CD4-positive, CD25-positive, alpha-beta regulatory T cell (primary cell): Measurements from ENCODE around the gene BRSK2. TPM values are rescaled to one million over a fixed set of nuclear protein-coding genes. Genes with fewer than 3 reads are reported as not detected.
A peak's percentile ranks its signal among the peaks of the same experiment; 100 is the strongest.

Experiments used
- ATAC-seq, 2 donors: fragments of 150-1000 bp; cut with Tn5 transposase; one replicate each; pipeline ENCODE4 v1.10.0; 2021; ENCODE audit warnings: low read depth in 2 of 2, moderate number of reproducible peaks in 2 of 2, moderate library complexity in 1 of 2
- DNase-seq, 3 donors: peaks; one replicate each; pipeline versions ENCODE4 v3.0.0 to v3.0.0-alpha.2; 2012 to 2022; ENCODE audit warnings: mixed read lengths in 1 of 3
- H3K27ac ChIP-seq: one replicate; pipeline ENCODE4 v1.7.0; 2013; ENCODE audit warnings: mild to moderate bottlenecking, low read length; ENCODE audit not compliant: insufficient read depth, poor library complexity, severe bottlenecking
- H3K27me3 ChIP-seq: one replicate; pipeline ENCODE4 v1.7.0; 2013; ENCODE audit warnings: low read length; ENCODE audit not compliant: control insufficient read depth, insufficient read depth
- H3K36me3 ChIP-seq: one replicate; pipeline ENCODE4 v1.7.0; 2013; ENCODE audit warnings: mild to moderate bottlenecking, low read length, moderate library complexity; ENCODE audit not compliant: control insufficient read depth, insufficient read depth
- H3K4me1 ChIP-seq: 2 replicates; pipeline ENCODE4 v1.7.0; 2013; ENCODE audit warnings: mild to moderate bottlenecking, low read length; ENCODE audit not compliant: insufficient read depth, control insufficient read depth, poor library complexity, severe bottlenecking
- H3K4me3 ChIP-seq: one replicate; pipeline ENCODE4 v1.7.0; 2013; ENCODE audit warnings: low read depth, mild to moderate bottlenecking, low read length, moderate library complexity
- H3K9me3 ChIP-seq, 2 experiments: 1 replicate in 1 of 2; 2 replicates in 1 of 2; pipeline ENCODE4 v1.7.0; 2013; ENCODE audit warnings: low read length in 2 of 2, mild to moderate bottlenecking in 1 of 2, moderate library complexity in 1 of 2; ENCODE audit not compliant: control insufficient read depth in 2 of 2
- H3K27ac Mint-ChIP-seq, 3 donors: one replicate each; pipeline ENCODE4 v1.8.0; 2020 to 2022; ENCODE audit warnings: mild to moderate bottlenecking in 3 of 3, mixed read lengths in 3 of 3, moderate library complexity in 2 of 3
- H3K27me3 Mint-ChIP-seq: one replicate; pipeline ENCODE4 v1.8.0; 2022; ENCODE audit warnings: mild to moderate bottlenecking, mixed read lengths
- H3K36me3 Mint-ChIP-seq: one replicate; pipeline ENCODE4 v1.8.0; 2020; ENCODE audit warnings: mixed read lengths
- H3K4me1 Mint-ChIP-seq, 4 donors: one replicate each; pipeline ENCODE4 v1.8.0; 2020 to 2022; ENCODE audit warnings: mixed read lengths in 4 of 4, mild to moderate bottlenecking in 1 of 4
- H3K4me3 Mint-ChIP-seq, 4 donors: one replicate each; pipeline ENCODE4 v1.8.0; 2020 to 2022; ENCODE audit warnings: mild to moderate bottlenecking in 4 of 4, mixed read lengths in 4 of 4, moderate library complexity in 3 of 4
- H3K9me3 Mint-ChIP-seq, 7 donors: one replicate each; pipeline ENCODE4 v1.8.0; 2020 to 2022; ENCODE audit warnings: mixed read lengths in 7 of 7, mild to moderate bottlenecking in 3 of 7, moderate library complexity in 2 of 7
- polyA plus RNA-seq, 4 donors: library from polyadenylated mRNA; unstranded; fragments of 300-500 nt; fragmentation: Illumina TruSeq; gene quantifications; one replicate each; pipeline ENCODE4 v1.2.3, GENCODE V29; 2021
- total RNA-seq: library from RNA; stranded (reverse); gene quantifications from one replicate; pipeline ENCODE4 v1.2.3, GENCODE V29; 2022

The BRSK2 gene
- total and polyA plus RNA-seq, 5 donors from 2014 or later: 0.07 to 0.42 (median 0.08) TPM; not detected in 1

DNA sequence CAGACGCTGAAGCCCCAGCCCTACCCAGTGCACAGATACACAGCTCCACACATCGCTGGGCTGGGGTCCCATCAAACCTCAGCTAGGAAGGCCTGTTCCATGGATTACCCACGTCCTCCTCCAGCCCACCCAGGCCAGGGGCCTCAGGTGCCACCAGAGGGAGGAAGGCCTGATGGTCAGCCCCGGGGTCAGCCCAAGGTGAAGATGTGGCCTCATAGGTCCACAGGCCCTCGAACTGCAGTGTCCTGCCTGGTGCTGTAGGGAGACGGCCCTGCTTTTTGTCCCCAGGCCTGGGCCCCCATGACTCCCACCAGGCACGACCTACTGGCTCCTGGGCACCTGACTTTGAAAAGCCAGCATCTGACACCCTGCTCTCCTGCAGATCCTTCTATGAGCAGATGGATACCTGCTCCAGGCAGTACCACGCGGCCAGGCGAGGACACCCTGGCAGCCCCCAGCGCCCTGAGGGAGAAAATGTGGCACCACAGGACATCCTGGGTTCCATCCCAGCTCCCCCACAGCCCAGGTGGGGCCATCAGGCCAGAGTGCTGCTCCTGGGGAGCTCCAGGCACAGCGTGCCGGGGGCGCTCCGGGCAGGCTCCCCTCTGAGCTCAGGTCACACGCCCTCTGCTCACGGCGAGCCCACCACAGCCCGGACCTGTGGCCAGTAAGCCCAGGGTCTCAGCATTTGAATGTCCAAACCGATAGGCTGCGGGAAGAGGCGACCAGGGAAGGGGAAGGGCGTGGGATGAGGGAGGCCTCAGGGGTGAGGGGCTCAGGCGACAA, 112.6 kb downstream of the BRSK2 start:
- Mint-ChIP-seq H3K27ac (no peak overlapping the region), H3K27me3 (no peaks in the 10 kb centered on the region)

DNA sequence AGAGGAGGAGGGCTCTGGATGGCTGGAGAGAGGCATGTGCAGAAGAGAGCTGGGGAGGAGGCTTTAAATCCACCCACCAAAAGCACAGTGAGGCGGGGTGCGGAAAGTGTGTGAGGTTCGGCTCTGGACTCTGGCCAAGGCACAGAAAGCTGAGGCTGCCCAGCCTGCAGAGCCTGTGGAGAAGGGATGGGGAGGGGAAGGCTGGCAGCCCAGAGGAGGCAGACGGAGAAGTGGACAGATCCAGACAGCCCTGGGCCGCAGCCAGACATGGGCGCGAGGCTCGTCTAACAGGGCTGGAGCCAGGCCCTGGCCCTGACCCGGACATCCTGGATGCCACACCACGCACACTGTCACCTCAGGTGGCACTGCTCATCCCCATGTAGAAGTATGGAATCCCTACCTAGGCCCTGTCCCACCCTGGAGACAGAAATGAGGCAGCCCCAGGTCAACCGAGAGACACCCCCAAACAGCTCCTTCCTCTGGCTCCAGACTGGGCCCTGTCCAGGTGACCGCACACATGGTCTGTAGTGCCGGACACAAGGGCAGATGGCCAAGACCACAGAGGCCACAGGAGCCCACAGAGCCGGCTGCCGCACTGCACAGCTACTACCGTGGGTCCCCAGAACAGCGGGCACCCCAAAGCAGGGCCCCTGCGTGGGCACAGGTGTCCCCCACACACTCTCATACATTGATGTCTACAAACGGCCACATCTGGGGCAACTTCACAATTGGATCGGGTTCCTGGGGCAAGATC, 113.4 kb downstream of the BRSK2 start:
- Mint-ChIP-seq H3K27me3 (no peaks in the 10 kb centered on the region), H3K36me3 (peaks cover 22% of the 10 kb centered on the region), H3K27ac (no peak overlapping the region), H3K9me3 (no peaks in the 10 kb centered on the region), H3K4me1 (peaks cover 5 to 50% (median 17%) of the 10 kb centered on the region in 4 donors), H3K4me3 (no peak overlapping the region)
- Histone ChIP-seq H3K4me3 (no peak overlapping the region), H3K9me3 (no peaks in the 10 kb centered on the region), H3K27ac (no peak overlapping the region), H3K36me3 (peaks cover 7% of the 10 kb centered on the region), H3K4me1 (peaks cover 6% of the 10 kb centered on the region), H3K27me3 (no peaks in the 10 kb centered on the region)
- DNase-seq (no peak), ATAC-seq (no peak)

More for the DNA sequence above, 112.6 kb downstream of the BRSK2 start:
- peaks cover 10 to 54% (median 23%) of the 10 kb centered on the region in 4 donors for H3K4me1 Mint-ChIP-seq
- DNase-seq: no peak
- H3K4me1 ChIP-seq: peaks cover 13% of the 10 kb centered on the region
- peaks cover 7% of the 10 kb centered on the region for H3K36me3 ChIP-seq
- peaks cover 25% of the 10 kb centered on the region for H3K36me3 Mint-ChIP-seq
- H3K4me3 Mint-ChIP-seq: no peak overlapping the region
- H3K27ac ChIP-seq: no peak overlapping the region
- no peak for ATAC-seq
- no peaks in the 10 kb centered on the region for H3K9me3 ChIP-seq
- H3K9me3 Mint-ChIP-seq: no peaks in the 10 kb centered on the region
- no peak overlapping the region for H3K4me3 ChIP-seq
- H3K27me3 ChIP-seq: no peaks in the 10 kb centered on the region

DNA sequence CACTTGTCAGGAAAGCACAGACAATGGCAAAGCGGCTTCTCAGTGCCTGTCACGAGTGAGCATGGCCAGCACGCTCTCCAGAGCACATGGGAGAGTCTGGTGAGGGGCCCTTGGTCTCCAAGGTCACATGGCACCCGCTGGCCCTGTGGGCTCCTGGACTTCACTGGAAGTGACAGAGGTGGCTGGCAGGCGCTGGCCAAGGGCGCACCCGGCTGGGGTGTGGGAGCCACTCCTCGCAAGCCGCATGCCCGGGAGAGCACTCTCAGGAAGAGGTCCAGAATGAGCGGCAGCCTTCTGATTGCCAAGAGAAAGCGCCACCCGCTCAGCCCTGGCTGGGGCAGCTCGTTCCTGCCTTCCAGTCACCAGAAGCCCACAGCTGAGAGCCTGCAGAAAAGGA, 114.0 kb downstream of the BRSK2 start:
- Mint-ChIP-seq H3K9me3 (no peaks in the 10 kb centered on the region), H3K27ac (no peak overlapping the region), H3K4me1 (peaks cover 4 to 46% (median 14%) of the 10 kb centered on the region in 4 donors), H3K36me3 (peaks cover 18% of the 10 kb centered on the region), H3K4me3 (no peak overlapping the region), H3K27me3 (no peaks in the 10 kb centered on the region)
- no peak overlapping the region for H3K4me3 ChIP-seq
- DNase-seq (no peak), ATAC-seq (no peak)
- peaks cover 4% of the 10 kb centered on the region for H3K4me1 ChIP-seq
- H3K27me3 ChIP-seq: no peaks in the 10 kb centered on the region
- no peak overlapping the region for H3K27ac ChIP-seq
- H3K36me3 ChIP-seq: peaks cover 7% of the 10 kb centered on the region
- no peaks in the 10 kb centered on the region for H3K9me3 ChIP-seq

DNA sequence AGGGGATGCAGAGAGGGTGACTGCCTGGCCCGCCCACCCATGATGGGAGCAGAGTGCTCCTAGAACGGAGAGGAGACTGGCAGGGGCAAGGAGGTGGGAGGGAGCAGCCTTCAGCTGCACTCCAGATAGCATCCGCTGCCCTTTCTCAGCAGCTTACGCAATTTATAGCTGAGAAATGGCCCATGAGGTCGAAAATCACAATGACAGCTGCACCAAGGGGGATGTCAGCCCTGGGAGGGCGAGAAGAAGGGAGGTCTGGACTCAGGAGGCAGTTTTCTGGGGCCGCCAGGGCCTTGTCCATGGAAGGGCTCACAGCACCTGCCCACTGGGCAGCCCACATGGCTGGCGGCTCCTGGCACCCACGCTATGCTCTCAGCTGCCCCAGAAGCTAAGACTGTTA, 114.4 kb downstream of the BRSK2 start:
- H3K27ac ChIP-seq: no peak overlapping the region
- H3K9me3 ChIP-seq: no peaks in the 10 kb centered on the region
- ATAC-seq: no peak
- Mint-ChIP-seq H3K27me3 (no peaks in the 10 kb centered on the region), H3K4me3 (no peak overlapping the region), H3K9me3 (no peaks in the 10 kb centered on the region), H3K27ac (no peak overlapping the region), H3K4me1 (peaks cover 0 to 46% (median 11%) of the 10 kb centered on the region in 4 donors), H3K36me3 (peaks cover 14% of the 10 kb centered on the region)
- no peak overlapping the region for H3K4me3 ChIP-seq
- DNase-seq: no peak
- H3K36me3 ChIP-seq: peaks cover 5% of the 10 kb centered on the region
- peaks cover 8% of the 10 kb centered on the region for H3K4me1 ChIP-seq
- H3K27me3 ChIP-seq: no peaks in the 10 kb centered on the region

DNA sequence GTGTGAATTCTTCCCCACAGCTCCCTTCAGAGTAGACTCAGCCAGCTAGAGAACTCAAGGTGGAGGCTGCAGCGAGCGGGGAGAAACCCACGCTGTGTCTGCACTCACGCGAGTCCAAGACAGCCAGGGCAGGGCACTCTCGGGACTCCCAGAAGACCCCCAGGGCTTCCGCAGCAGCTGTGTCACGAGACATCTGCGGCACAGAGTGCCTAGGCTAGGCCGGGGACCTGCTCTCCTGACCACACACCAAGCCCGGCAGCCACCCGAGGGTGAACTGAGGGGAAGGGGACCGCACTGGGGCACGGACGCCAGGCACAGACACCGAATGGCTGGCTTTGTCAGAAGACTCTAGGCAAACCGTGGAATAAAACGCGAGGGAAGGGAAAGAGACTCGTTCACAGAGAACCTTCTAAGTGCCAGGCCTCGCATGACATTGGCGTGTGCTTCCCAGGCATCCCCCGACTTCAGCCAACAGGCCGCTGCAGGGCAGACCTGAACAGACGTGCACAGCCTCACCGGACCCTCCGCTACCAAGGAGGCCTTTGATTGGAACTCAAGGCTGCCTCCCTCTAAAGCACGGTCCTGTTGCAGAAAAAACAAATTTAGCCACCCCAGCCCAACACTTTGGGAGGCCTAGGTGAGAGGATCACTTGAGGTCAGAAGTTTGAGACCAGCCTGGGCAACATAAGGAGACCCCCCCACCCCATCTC, 115.0 kb downstream of the BRSK2 start:
- Mint-ChIP-seq H3K4me3 (no peak overlapping the region), H3K36me3 (peaks cover 11% of the 10 kb centered on the region), H3K27me3 (no peaks in the 10 kb centered on the region), H3K27ac (peak overlapping the region in 2 of 3 donors; percentile 31 to 32), H3K4me1 (peaks cover 0 to 52% (median 15%) of the 10 kb centered on the region in 4 donors), H3K9me3 (no peaks in the 10 kb centered on the region)
- H3K4me1 ChIP-seq: peaks cover 8% of the 10 kb centered on the region
- no peaks in the 10 kb centered on the region for H3K9me3 ChIP-seq
- H3K27ac ChIP-seq: no peak overlapping the region
- H3K27me3 ChIP-seq: no peaks in the 10 kb centered on the region
- no peaks in the 10 kb centered on the region for H3K36me3 ChIP-seq
- no peak overlapping the region for H3K4me3 ChIP-seq
- ATAC-seq (no peak), DNase-seq (no peak)

DNA sequence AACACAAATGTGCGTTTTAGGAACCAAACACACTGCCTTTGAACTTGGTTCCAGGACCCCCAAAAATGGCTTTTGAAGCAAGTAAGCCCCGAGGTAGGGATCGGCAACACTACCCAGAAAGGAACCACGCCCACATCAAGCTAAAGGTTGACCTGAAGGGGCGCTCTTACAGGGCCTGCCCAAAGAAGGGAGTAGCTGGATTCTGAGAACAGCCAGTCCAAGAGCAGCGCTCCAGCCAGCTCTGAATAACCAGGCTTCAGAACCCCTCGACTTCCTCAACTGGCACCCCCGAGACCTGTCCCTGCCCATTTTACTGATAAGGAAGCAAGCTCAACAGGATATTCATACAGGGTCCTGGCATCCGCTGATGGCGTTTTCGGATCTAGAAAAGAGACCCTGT, 115.7 kb downstream of the BRSK2 start:
- Mint-ChIP-seq H3K4me3 (no peak overlapping the region), H3K27me3 (no peaks in the 10 kb centered on the region), H3K4me1 (peaks cover 0 to 51% (median 15%) of the 10 kb centered on the region in 4 donors), H3K36me3 (peaks cover 4% of the 10 kb centered on the region), H3K9me3 (no peaks in the 10 kb centered on the region), H3K27ac (no peak overlapping the region)
- DNase-seq (no peak), ATAC-seq (no peak)
- Histone ChIP-seq H3K27ac (no peak overlapping the region), H3K36me3 (no peaks in the 10 kb centered on the region), H3K27me3 (no peaks in the 10 kb centered on the region), H3K9me3 (no peaks in the 10 kb centered on the region), H3K4me3 (no peak overlapping the region), H3K4me1 (peaks cover 9% of the 10 kb centered on the region)

DNA sequence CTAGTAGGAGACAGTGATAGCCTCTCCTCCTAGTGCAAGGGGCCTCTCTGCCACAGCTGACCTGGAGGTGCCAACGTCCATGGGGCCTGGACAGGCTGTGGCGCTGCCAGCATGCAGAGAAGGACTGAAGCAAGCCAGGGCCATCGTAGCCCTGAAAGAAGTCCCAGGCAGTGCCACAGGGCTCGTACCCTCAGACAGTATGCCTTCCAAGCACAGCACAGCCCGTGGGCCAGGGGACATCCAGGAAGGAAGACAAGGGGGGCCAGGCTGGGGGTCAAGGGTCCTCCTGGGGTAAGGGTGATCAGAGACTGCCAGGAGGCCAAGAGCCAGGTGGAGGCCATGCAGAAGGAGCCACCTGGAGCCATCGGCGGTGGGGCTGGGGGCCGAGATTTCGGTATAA, 117.2 kb downstream of the BRSK2 start:
- no peak overlapping the region for H3K27ac ChIP-seq
- H3K36me3 ChIP-seq: no peaks in the 10 kb centered on the region
- H3K4me3 ChIP-seq: no peak overlapping the region
- H3K4me1 Mint-ChIP-seq: peaks cover 0 to 54% (median 14%) of the 10 kb centered on the region in 4 donors
- no peaks in the 10 kb centered on the region for H3K9me3 Mint-ChIP-seq
- DNase-seq: no peak
- H3K27ac Mint-ChIP-seq: no peak overlapping the region
- no peaks in the 10 kb centered on the region for H3K9me3 ChIP-seq
- H3K27me3 ChIP-seq: no peaks in the 10 kb centered on the region
- peaks cover 11% of the 10 kb centered on the region for H3K4me1 ChIP-seq
- ATAC-seq: no peak
- no peaks in the 10 kb centered on the region for H3K27me3 Mint-ChIP-seq
- no peak overlapping the region for H3K4me3 Mint-ChIP-seq
- H3K36me3 Mint-ChIP-seq: peaks cover 3% of the 10 kb centered on the region
